Tibial nerve (tissue), 3 donors: Measurements from ENCODE around the gene KCNS3.

Experiments
- CTCF ChIP-seq, 5 experiments: fragments of 200-600 bp in 3 of 5; fragments of 450-650 bp in 2 of 5; sonication (generic) in 3 of 5; IDR thresholded peaks; one replicate each; pipeline ENCODE4 v1.5.1; 2016 to 2019; ENCODE audit warnings: antibody characterized with exemption in 5 of 5, mild to moderate bottlenecking in 3 of 5, moderate library complexity in 2 of 5
- POLR2A ChIP-seq, 2 donors: fragments of 450-650 bp; IDR thresholded peaks; one replicate each; pipeline ENCODE4 v1.6.1; 2017; ENCODE audit warnings: antibody characterized with exemption in 2 of 2, mild to moderate bottlenecking in 2 of 2, moderate library complexity in 2 of 2

GRCh38 chr2:17845806-17846205, 32.7 kb upstream of the KCNS3 start:
- TF ChIP-seq CTCF (IDR thresholded peaks at IDR 0.05) (no peak), POLR2A (IDR thresholded peaks at IDR 0.05) (no peak)
